Bronchial epithelial cell (primary cell): ENCODE measurements around the gene SLC25A31. TPM values are rescaled to one million over a fixed set of nuclear protein-coding genes. Genes with fewer than 3 reads are reported as not detected.

Source experiments
- DNase-seq: peaks from one replicate; pipeline ENCODE4 v3.0.0-alpha.2; 2010; ENCODE audit warnings: low read depth
- FAIRE-seq: peaks from 2 replicates; lab custom pipeline; 2011; peaks lifted over from hg19 to GRCh38; lab: Jason Lieb, UNC
- H3K27me3 ChIP-seq: 2 replicates; pipeline ENCODE4 v1.5.1; 2011; ENCODE audit warnings: low read length; ENCODE audit not compliant: control insufficient read depth, insufficient read depth
- H3K36me3 ChIP-seq: 2 replicates; pipeline ENCODE4 v1.5.1; 2011; ENCODE audit warnings: low read length; ENCODE audit not compliant: control insufficient read depth, insufficient read depth
- H3K4me3 ChIP-seq: 2 replicates; pipeline ENCODE4 v1.5.1; 2011; ENCODE audit warnings: mild to moderate bottlenecking, low read depth, low read length, control low read depth
- CTCF ChIP-seq: IDR thresholded peaks from 2 replicates; pipeline ENCODE4 v1.5.1; 2011; ENCODE audit warnings: mild to moderate bottlenecking, moderate library complexity, low read length, control low read depth, inconsistent platforms; ENCODE audit not compliant: insufficient read depth, severe bottlenecking
- total RNA-seq: library from RNA; depleted of rRNA; stranded (reverse); fragments of >200 nt; gene quantifications from 2 replicates; pipeline ENCODE4 v1.2.1, GENCODE V29; 2014

SLC25A31 gene
- total RNA-seq, result not detected in 2 replicates

- Histone ChIP-seq H3K27me3 (no peaks in the 10 kb centered on the region), H3K4me3 (no peak within 1 kb of the TSS), H3K36me3 (no peaks in the 10 kb centered on the region)
- no peak for FAIRE-seq
- DNase-seq, result no peak
- no peak for TF ChIP-seq CTCF
Measured at GRCh38 chr4:127730142-127730913, at the start of gene SLC25A31. Gene SLC25A31 (plus strand): TSS chr4:127730400. CDS start chr4:127730546, 146 bp downstream.

- TF ChIP-seq CTCF, result no peak
- Histone ChIP-seq H3K27me3 (no peaks in the 10 kb centered on the region), H3K36me3 (no peaks in the 10 kb centered on the region), H3K4me3 (no peak overlapping the region)
- DNase-seq, result peak; percentile 76
- no peak for FAIRE-seq
Measured at GRCh38 chr4:127685292-127685691, 44.9 kb upstream of the SLC25A31 start.

GRCh38 chr4:127686658-127687057 lies 43.5 kb upstream of the SLC25A31 start:
- no peak for TF ChIP-seq CTCF
- no peaks in the 10 kb centered on the region for H3K36me3 ChIP-seq
- no peaks in the 10 kb centered on the region for H3K27me3 ChIP-seq
- H3K4me3 ChIP-seq, result no peak overlapping the region
- DNase-seq (peak; percentile 73), FAIRE-seq (no peak)

GRCh38 chr4:127687580-127687979 lies 42.6 kb upstream of the SLC25A31 start:
- Histone ChIP-seq H3K27me3 (no peaks in the 10 kb centered on the region), H3K4me3 (no peak overlapping the region), H3K36me3 (no peaks in the 10 kb centered on the region)
- no peak for TF ChIP-seq CTCF
- FAIRE-seq, result no peak
- no peak for DNase-seq

- H3K36me3 ChIP-seq, result no peaks in the 10 kb centered on the region
- DNase-seq (peak; percentile 97), FAIRE-seq (peak; percentile 23)
- H3K4me3 ChIP-seq, result no peak overlapping the region
- TF ChIP-seq CTCF, result no peak
- H3K27me3 ChIP-seq, result no peaks in the 10 kb centered on the region
Measured at GRCh38 chr4:127698789-127699200, 31.4 kb upstream of the SLC25A31 start.
